DMS 273 treated with DMSO at 0.1 percent for 48 hours (cell line): ENCODE results near the gene RAPGEF2.
A peak's percentile ranks its signal among the peaks of the same experiment; 100 is the strongest.

ENCODE experiments used
- DNase-seq: peaks from one replicate; lab custom pipeline; 2025; lab: John Stamatoyannopoulos, UW

Gene RAPGEF2

DNA sequence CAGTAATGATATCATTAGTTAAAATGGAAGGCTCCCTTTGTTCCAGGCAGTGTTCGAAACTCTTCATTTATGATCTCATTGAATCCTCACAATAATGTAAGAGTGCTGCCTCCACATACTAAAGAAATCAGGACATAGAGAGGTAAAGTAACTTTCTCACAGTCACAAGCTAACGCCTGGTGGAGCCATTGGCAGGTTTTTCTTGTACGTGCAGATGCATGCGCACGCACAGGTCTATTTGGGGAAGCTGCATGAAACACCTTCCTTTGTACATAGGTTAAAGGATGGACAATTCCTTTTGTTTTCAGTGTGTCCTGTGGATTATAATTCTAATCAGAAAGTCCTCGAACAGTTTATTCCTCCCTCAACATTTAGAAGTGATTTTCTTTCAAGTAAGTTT lies 176.2 kb downstream of the RAPGEF2 start:
- no peak for DNase-seq

DNA sequence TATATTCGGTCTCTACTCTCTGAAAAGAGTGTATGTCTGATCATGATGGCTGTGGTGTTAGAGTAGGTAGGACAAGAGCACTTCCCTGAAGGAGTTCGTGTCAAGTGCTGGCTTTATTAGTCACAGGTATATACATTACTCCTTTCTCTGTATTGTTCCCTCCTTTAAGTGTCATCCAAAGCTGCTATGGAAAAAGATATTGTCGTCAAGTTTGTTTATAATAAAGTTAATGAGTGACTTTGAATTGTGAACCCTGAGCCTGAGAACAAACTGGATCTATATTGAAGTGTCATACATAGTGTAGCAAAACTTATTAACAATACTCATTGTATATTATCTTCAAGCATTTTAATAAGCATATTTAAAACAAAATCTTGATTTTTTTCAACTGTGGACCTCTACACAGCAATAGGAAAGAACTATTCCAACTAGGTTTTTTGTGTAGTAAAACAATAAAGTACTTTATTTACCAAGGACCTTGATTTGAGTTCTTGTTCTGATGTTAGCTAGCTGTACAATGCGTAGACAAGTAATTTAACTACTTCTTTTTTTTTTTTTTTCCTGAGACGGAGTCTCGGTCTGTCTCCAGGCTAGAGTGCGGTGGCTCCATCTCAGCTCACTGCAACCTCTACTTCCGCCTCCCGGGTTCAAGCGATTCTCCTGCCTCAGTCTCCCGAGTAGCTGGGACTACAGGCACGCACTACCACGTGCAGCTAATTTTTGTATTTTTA lies 177.7 kb downstream of the RAPGEF2 start:
- no peak for DNase-seq

DNA sequence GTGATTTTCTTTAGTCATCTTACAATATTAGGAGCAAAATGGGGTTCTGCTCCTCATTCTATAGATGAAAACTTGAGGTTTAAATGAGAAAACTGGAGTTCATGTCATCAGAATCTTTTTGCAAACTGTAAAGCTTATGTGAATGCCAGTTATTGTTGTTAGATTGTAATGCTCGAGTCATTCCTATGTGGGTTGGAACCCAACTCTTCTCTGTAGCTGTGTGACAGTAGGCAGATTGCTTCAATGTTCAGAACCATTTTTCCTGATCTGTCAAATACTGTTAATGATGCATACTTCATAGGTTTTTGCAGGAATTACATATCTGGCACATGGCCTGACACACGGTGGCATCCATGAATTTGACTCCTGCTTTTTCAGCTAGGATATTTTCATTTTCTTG lies 178.9 kb downstream of the RAPGEF2 start:
- no peak for DNase-seq

DNA sequence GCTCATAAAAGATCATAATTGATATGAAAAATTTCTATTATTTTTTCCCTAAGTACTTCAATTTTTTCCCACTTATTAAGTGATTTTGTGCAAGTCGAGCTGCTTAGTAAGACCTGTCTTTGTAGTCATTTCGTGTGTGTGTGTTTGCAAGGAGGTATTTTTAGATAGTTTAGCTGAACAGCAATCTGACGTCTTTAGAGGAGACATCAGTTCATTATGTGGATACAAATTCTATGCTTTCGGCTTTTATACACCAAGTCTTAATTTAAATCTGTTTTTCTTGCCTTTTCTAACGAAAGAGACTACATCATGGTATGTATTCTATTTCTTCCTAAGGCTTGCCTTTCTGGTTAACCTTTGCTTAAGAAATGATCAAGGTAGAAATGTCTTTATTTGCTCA lies 179.4 kb downstream of the RAPGEF2 start:
- DNase-seq, result no peak

DNA sequence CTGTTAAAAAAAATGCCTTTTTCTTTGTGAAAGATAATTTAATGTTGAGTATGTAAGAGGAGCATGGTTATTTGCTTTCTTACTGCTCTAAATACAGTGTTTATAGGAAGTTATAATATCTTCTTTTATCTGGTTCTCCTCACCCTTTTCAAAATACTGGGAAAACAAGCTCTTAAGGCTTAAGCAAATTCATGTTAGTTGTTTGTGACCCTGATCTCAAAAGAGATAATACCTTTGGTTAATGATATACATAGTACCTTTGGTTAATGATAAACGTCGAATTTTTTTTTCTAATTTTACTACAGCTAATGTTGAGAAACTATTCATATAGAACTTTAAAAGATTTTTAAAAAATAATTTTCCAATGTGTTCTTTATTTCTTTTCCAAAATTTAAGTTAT lies 180.1 kb downstream of the RAPGEF2 start:
- DNase-seq, result no peak

DNA sequence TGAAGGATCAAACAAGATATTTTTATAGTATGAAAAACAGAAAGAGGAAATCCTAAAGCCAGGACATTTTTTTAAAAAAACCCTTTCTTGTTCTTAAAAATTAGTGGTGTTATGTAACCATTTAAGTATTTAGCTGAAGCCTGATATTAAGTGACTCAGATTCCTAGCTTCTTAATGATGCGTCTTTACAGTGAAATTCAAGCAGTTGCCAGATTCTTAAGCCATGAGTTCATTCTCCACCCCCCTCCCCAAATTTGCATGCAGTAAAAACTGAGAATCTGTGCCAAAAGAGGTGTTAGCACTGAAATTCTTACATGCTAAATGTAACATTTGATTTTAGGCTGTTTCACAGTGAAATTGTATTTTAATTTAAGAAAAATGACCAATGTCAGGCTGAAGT lies 180.8 kb downstream of the RAPGEF2 start:
- no peak for DNase-seq

DNA sequence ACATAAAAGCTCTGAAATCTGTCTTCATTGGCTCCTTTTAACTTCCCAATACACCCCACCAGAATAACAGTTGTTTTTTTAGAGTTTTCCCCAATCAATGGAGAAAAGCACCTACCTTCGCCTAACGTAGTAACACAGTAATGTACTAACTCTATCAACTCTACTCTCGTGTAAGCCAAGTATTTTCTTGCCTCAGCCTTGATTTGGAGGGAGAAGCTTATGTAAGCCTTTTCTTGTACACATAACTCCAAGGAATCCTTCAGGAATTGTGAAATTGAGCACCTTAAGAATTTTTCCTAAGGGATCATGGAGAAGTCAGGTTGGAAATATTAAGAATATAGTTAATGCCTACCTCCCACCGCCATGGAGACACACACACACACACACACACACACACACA lies 181.2 kb downstream of the RAPGEF2 start:
- DNase-seq, result no peak

DNA sequence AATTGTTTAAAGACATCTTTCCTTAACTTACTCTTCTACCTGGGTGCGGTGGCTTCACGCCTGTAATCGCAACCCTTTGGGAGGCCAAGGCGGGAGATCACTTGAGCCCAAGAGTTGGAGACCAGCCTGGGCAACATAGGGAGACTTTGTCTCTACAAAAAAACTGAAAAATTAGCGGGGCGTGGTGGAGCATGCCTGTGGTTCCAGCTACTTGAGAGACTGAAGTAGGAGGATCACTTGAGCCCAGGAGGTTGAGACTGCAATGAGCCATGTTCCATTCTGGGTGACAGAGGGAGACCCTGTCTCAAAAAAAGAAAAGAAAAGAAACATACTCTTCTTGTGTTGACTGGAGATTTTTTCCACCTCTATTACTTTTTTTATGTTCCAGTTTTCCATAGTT lies 181.9 kb downstream of the RAPGEF2 start:
- DNase-seq, result no peak

DNA sequence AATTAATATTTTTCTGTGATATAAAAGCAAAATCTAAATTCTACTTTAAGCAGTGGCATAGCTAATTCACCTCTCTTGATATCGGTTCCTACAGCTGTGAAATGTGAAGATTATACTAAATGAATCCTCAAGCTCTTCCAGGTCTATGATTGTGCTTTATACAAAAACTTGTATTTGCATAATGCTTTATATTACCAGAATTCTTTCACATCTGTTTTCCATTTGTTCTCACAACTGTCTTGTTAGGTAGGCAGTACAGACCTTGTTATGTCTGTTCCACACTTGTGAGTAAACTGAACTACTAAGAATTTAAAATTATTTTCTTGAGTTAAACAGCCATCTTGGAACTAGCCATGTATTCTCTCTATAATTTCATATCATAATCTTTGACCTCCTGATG lies 184.9 kb downstream of the RAPGEF2 start:
- DNase-seq, result no peak

DNA sequence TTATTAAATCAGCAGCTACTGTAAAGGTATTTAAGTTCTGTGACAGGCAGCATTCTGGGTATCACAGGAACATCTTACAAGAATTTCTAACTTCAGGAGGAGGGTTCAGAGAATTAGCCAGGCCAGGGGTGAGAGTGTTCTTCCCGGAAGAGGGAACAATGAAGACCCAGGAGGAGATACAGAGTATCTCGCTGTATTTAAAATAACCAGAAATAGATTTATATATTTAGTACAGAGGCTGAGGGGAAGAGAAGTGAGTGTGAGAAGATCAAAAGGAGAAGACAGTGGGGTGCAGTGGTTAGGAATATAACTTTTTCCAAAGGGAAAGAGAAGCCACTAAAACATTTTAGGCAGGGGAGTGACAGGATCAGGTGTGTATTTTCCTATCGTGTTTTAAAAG lies 186.8 kb downstream of the RAPGEF2 start:
- DNase-seq, result no peak

DNA sequence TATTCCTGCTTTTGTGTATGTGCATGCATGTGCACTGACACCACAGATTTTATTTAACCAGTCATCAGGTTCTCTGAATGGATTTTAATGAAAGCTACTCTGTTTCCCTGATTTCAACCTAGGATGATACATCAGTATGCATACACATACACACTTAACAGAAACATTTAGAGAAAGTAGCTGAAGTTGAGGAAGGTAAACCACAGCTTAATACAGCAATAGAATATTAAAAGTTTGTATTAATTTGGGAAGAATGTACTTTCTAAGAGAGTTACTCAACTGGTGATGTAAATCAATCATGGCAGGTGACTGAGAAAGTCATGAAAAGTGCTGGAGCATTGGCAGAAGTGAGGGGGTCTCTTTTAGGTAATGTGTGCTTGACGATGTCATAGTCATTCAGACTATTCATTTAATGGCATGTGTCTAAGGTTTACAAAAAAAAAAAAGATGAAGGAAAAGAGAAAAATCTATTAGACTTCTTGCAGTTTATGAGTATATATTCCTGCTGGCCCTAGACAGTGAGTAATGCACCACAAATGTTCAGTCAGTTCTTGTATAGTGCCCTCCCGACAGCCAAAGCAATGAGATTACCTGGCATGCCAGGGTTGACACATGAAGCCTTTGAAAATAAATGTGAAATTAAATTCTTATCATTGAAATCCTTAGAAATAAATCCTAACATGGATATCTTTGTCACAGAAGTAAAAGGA lies 187.6 kb downstream of the RAPGEF2 start:
- no peak for DNase-seq

DNA sequence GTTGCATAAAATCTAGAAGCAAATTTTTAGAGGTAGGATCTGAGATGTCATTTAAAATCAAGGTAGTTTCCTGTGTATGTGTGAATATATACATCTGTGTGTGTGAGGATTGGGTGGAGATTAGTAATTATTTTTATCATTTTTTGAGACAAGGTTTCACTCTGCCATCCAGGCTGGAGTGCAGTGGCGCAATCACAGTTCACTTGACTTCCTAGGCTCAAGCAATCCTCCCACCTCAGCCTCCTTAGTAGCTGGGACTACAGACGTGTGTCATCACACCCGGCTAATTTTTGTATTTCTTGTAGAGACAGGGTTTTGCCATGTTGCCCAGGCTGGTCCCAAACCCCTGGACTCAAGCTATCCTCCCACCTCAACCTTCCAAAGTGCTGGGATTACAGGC lies 188.3 kb downstream of the RAPGEF2 start:
- no peak for DNase-seq

DNA sequence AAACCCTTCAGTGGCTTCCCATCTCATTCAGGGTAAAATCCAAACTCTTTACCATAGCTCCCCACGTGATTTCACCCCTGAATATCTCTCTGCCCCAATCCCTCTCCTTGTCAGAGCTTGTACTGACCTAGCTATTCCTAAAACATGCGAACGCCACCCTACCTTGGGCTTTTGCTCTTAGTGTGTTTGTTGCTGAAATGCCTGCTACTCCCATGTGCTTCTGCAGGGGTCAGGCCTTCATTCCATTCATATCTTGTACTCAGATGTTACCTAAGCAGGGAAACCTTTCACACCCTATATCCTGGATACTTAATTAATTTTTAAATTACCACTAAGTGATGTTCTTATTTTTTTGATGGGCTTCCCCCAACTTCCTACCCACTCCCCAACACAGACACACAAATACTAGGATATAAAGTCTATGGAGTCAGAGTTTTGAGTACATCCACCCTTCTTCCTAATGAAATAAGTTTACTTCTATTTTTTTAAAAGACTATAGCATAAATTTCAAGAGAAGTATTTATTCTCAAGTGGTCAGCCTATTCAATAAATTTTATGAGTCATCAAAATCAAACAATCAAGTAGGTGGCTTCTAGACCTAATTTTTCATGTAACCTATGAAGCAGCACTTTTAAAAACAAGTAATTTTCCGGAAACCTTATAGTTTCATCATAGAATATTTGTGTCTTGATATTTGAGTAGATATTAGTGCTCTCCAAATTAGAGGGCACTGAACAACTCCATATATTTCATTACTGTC lies 189.4 kb downstream of the RAPGEF2 start:
- no peak for DNase-seq

DNA sequence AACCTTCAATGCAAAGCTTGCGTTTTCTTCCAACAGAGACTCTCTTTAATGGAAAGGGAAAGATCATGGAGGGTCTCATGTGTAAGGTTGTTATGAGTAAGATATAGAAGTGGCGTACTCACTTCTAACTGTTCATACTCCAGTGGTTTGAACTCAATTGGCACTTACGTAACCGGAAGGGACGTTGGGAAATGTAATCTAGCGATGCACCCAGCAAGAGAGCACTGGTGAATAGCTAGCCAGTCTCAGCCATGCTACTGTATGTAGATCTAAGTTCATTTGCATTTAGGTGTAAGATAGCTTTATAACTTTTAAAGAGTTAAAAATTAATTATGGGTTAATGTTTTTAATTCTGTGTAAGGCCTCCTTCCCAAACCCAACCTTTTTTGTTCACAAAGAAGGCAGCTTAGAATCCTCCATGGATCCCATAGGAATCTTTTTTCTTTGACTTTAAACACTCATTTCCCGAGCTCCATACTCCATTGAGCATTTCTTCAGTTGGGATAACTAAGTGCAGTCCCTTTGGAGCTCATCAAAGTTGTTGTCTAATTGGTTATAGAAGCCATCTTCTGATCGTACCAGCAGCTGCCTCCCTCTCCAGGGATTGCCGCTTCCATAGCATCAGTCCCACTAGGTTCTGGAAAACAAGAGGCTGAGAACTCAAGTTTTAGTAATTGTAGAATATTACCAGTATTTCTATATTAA lies 191.1 kb downstream of the RAPGEF2 start:
- DNase-seq, result no peak

DNA sequence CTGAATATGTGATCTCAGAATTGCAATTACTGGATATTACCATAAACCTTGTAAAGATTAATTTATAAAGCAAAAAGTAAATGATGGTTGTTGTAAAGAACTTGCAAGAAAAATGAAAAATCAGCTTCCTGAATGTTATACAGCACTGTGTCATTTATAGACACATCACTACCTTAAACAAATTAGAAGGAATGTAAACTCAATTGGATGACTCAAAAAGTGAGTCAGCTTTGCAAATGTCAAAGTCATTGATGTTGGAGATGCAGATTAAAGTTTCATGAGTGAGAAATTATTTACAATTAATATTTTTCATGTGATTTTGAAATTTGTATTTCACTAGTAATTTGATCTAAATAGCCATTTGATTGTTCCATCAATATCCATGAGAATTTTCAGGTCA lies 193.2 kb downstream of the RAPGEF2 start:
- DNase-seq, result no peak

DNA sequence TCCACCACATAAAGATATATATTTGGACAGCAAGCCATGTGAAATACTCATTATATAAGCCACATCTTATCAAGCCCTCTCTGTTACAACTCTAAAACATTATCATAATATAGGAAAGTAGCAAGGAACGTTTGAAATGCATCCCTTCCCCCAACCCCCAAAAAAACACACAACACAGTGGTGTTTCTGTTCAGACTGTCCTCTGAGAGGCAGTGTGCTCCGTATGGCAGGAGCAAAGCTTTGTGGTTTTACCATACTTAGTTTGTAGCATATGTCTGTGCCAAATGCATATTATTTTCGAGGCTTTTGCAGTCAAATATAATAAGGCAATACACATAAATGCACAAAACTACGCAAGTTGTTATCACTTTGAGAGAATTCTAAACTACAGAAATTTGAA lies 194.2 kb downstream of the RAPGEF2 start:
- DNase-seq, result no peak

DNA sequence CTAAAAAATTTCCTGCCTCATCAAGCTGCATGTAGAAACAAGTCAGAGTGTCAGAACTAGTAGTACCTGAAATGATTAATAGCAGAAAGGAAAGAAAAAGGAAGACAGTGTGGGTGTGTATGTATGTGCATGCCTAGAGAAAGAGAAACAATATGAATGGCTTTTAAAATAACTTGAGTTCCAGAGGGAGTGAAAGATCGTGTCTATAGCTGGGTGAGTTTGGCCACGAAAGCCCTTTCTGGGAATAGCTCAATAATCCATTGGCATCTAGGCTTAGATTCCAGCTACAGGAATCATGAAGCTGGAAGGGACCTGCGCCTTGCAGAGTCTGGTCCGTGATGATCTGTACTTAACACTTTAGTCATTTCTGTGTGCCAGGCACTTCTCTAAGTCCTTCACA lies 195.6 kb downstream of the RAPGEF2 start:
- no peak for DNase-seq

DNA sequence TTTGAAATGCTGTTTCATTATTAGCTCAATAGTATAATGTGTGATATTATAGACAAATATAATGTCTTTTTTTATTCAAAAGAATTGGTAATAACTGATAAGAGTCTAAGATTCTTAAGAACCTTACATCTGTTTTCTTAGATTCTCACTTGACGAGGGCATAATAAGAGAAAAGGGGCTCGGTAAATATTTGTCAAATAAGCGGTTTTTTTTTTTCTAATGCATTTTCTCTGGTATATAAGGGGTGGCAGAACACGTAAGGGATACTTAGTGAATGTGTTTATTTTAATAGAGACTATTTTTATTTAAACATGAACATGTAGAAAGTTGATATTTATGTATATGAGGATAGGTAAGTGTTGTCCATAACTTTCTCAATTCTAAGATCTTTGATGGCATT lies 200.6 kb downstream of the RAPGEF2 start:
- no peak for DNase-seq

DNA sequence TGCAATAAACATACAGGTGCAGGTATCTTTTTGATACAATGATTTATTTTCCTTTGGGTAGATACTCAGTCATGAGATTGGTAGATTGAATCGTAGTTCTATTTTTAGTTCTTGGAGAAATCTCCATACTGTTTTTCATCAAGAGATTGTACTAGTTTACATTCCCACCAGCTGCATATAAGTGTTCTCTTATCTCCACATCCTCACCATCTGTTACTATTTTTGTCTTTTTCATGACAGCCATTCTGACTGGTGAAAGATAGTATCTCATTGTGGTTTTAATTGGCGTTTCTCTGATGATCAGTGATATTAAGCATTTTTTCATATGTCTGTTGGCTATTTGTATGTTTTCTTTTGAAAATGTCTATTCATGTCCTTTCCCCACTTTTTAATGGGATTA lies 202.2 kb downstream of the RAPGEF2 start:
- peak; percentile 73 for DNase-seq

DNA sequence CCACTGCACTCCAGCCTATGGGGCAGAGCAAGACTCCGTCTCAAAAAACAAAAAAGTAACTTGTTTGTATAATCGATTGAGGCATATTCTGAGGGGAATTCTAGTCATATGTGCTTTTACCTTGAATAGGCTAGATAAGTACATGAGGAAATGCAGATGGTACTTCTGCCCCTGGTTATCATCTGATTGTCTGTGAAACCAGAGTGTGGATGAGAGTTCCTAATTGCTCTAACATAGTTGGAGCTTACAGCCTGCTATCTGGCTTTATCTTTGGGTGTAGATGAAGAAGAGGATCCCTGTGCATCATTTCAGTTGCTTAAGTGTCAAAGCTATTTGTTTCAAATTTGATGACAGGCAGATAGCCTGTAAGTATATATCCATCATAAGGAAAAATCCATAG lies 205.1 kb downstream of the RAPGEF2 start:
- DNase-seq, result no peak

DNA sequence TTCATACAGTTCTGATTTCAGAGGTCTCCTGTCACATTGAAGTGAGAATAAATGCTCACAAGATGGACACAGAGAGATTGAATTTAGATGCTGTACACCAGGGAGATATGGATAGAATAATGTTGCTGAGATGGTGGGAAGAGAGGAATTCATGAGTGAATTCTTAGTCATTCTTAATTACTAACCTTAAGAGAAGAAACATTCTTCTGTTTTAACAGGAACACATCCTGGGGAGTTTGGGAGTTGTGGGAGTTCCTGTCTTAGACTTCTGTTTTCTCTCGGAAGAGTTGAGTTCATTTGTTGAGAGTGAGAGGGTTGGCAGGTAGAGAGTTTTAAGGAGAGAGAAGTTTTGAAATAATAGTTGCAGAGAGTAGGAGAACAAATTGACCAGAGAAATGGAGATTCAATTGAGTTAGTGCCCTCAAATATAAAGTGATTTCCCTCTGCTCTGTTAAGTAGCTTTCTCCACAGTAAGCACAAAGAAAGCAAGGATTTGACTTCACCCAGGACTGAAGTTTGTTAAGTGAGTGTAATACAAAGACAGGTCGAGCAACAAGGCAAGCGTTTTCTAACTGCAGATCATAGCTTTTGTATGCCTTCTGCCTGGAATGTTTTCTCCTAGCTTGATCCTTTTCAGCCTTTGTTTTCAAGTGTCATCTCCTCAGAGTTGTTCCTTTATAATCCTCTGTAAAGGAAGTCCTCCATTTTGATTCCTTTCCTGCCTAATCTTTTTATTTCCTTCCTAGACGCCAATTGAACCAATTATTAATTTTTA lies 205.9 kb downstream of the RAPGEF2 start:
- no peak for DNase-seq

DNA sequence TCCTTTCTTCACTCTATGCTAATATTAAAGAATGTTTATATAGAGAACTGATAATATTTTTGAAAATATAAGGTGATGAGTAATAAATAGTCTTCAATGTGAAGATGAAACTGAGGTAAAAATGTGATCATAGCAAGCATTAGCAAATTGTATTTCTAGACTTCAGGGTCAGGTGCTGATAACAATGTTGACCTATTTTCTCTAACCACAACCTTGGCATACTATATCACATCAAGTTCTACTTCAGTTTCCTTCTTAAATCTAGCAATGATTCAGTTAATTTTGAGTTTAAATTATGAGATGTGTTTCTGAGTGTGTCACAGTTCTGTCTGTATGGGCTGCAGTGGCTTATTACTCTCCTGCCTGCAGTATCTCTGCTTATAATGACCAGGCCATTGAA lies 209.4 kb downstream of the RAPGEF2 start:
- DNase-seq, result no peak
